GM23338 (cell line): ENCODE data around the gene ETNPPL. TPM values are rescaled to one million over a fixed set of nuclear protein-coding genes. Genes with fewer than 3 reads are reported as not detected.

Experiments used
- ATAC-seq: fragments of 200-7000 bp; cut with Tn5 transposase; 3 replicates; pipeline ENCODE4 v1.9.1; 2020
- DNase-seq: peaks from one replicate; pipeline ENCODE4 v3.0.0-alpha.2; 2015; ENCODE audit warnings: low spot score
- H2AFZ ChIP-seq: fragments of 200-600 bp; sonication (generic); 2 replicates; pipeline ENCODE4 v1.8.0; 2016; ENCODE audit warnings: antibody characterized with exemption, mild to moderate bottlenecking, moderate library complexity
- H3F3A ChIP-seq: fragments of 200-600 bp; sonication (generic); replicated peaks from 2 replicates; pipeline ENCODE4 v1.8.0; 2017; ENCODE audit warnings: antibody characterized with exemption, mixed run types, low read depth
- H3K27ac ChIP-seq: fragments of 200-600 bp; sonication (generic); 2 replicates; pipeline ENCODE4 v1.6.1; 2016; ENCODE audit warnings: low read depth
- H3K27me3 ChIP-seq: fragments of 200-600 bp; sonication (generic); 2 replicates; pipeline ENCODE4 v1.8.0; 2016; ENCODE audit warnings: mild to moderate bottlenecking, mixed run types, moderate library complexity; ENCODE audit not compliant: insufficient read depth
- H3K36me3 ChIP-seq: fragments of 200-600 bp; sonication (generic); 2 replicates; pipeline ENCODE4 v1.8.0; 2016; ENCODE audit warnings: mild to moderate bottlenecking; ENCODE audit not compliant: insufficient read depth
- H3K4me1 ChIP-seq: fragments of 200-600 bp; sonication (generic); 2 replicates; pipeline ENCODE4 v1.8.0; 2016; ENCODE audit warnings: mild to moderate bottlenecking, moderate library complexity; ENCODE audit not compliant: insufficient read depth
- H3K4me2 ChIP-seq: fragments of 200-600 bp; sonication (generic); 2 replicates; pipeline ENCODE4 v1.7.1; 2017; ENCODE audit warnings: mixed run types
- H3K4me3 ChIP-seq: fragments of 200-600 bp; sonication (generic); 2 replicates; pipeline ENCODE4 v1.6.1; 2016; ENCODE audit warnings: mixed run types
- H3K79me2 ChIP-seq: fragments of 200-600 bp; sonication (generic); replicated peaks from 2 replicates; pipeline ENCODE4 v1.8.0; 2017; ENCODE audit warnings: mild to moderate bottlenecking; ENCODE audit not compliant: insufficient read depth
- H3K9me2 ChIP-seq: fragments of 200-600 bp; sonication (generic); 2 replicates; pipeline ENCODE4 v1.8.0; 2017; ENCODE audit not compliant: insufficient read depth
- H4K20me1 ChIP-seq: fragments of 200-600 bp; sonication (generic); replicated peaks from 2 replicates; pipeline ENCODE4 v1.8.0; 2017; ENCODE audit warnings: mild to moderate bottlenecking; ENCODE audit not compliant: insufficient read depth
- H3K27ac Mint-ChIP-seq: 2 replicates; pipeline ENCODE4 v1.8.0; 2020; ENCODE audit warnings: inconsistent platforms, mild to moderate bottlenecking, moderate library complexity, mixed read lengths
- H3K27me3 Mint-ChIP-seq: 3 replicates; pipeline ENCODE4 v1.8.0; 2022; ENCODE audit warnings: low read depth, mild to moderate bottlenecking, moderate library complexity, mixed read lengths, inconsistent platforms; ENCODE audit not compliant: insufficient read depth, poor library complexity
- H3K36me3 Mint-ChIP-seq: 3 replicates; pipeline ENCODE4 v1.8.0; 2021; ENCODE audit warnings: low read depth, mild to moderate bottlenecking, inconsistent platforms, moderate library complexity, mixed read lengths
- H3K4me1 Mint-ChIP-seq: 3 replicates; pipeline ENCODE4 v1.8.0; 2020; ENCODE audit warnings: mild to moderate bottlenecking, inconsistent platforms, mixed read lengths
- H3K4me3 Mint-ChIP-seq: 3 replicates; pipeline ENCODE4 v1.8.0; 2021; ENCODE audit warnings: moderate library complexity, mild to moderate bottlenecking, inconsistent platforms, mixed read lengths
- H3K9me3 Mint-ChIP-seq: 3 replicates; pipeline ENCODE4 v1.8.0; 2020; ENCODE audit warnings: moderate library complexity, mild to moderate bottlenecking, inconsistent platforms, mixed read lengths
- JUNB ChIP-seq: IDR thresholded peaks from one replicate; pipeline ENCODE4 v1.6.1; 2016; ENCODE audit warnings: antibody characterized with exemption; ENCODE audit not compliant: unreplicated experiment
- NANOG ChIP-seq: IDR thresholded peaks from 2 replicates; pipeline ENCODE4 v1.6.1; 2016; ENCODE audit warnings: antibody characterized with exemption, borderline replicate concordance
- POLR2AphosphoS5 ChIP-seq: IDR thresholded peaks from 2 replicates; pipeline ENCODE4 v1.6.1; 2016; ENCODE audit warnings: antibody characterized with exemption, low read depth
- ZNF114 ChIP-seq: fragments of 250-450 bp; sonication (Bioruptor Pico); IDR thresholded peaks from 2 replicates; pipeline ENCODE4 v1.5.0; 2020; ENCODE audit warnings: mild to moderate bottlenecking, moderate library complexity
- ZNF331 ChIP-seq: fragments of 250-450 bp; sonication (Bioruptor Pico); IDR thresholded peaks from 2 replicates; pipeline ENCODE4 v1.5.0; 2020; ENCODE audit warnings: low read depth, mild to moderate bottlenecking, moderate library complexity
- polyA plus RNA-seq: library from polyadenylated mRNA; unstranded; fragments of >200 nt; fragmentation: Nextera tagmentation; extraction: Ambion mirVana; gene quantifications from 2 replicates; pipeline ENCODE4 v1.2.1, GENCODE V29; 2016
- total RNA-seq: library from RNA; depleted of rRNA; stranded (reverse); fragments of >200 nt; shearing (Covaris generic); gene quantifications from 2 replicates; pipeline ENCODE4 v1.2.3, GENCODE V29; 2014
- TF ChIP-seq, protein P1 (sequence below): fragments of 250-450 bp; sonication (Bioruptor Pico); IDR thresholded peaks from 2 replicates; pipeline ENCODE4 v1.5.0; 2020; ENCODE audit warnings: mild to moderate bottlenecking, moderate library complexity
- TF ChIP-seq, protein P2 (sequence below), 2 experiments: fragments of 200-600 bp in 1 of 2; sonication (generic) in 1 of 2; conservative IDR thresholded peaks; 2 replicates each; pipeline versions ENCODE4 v1.5.1 to v1.6.1; 2016 to 2017; ENCODE audit warnings: antibody characterized with exemption in 2 of 2, low read depth in 2 of 2, mild to moderate bottlenecking in 2 of 2, moderate library complexity in 1 of 2
- TF ChIP-seq, protein P3 (sequence below): IDR thresholded peaks from one replicate; pipeline ENCODE4 v1.6.1; 2018; ENCODE audit warnings: antibody characterized with exemption; ENCODE audit not compliant: unreplicated experiment

The ETNPPL gene
- total and polyA plus RNA-seq, 2 experiments from 2014 or later: 1.2 to 1.5 TPM

DNA sequence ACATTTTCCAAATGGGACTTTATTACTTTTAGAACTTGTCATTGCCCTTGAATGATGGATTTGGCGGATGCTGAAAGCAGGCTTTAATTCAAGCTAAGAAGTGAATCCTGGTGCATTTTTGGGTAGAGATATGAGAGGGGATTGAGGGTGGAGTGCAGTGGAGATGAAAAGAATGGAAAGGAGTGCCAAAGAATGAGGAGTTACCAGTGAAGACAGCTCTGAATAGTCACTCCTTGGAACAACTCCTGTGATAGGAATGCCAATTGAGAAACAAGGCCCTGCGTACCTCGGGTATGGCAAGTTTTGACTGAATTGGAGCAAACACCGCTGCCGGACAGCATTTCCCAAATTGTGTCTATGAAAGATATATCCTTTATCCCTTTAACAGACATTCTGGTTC, 36.5 kb upstream of the ETNPPL start (continued):
- no peak for TF ChIP-seq JUNB

DNA sequence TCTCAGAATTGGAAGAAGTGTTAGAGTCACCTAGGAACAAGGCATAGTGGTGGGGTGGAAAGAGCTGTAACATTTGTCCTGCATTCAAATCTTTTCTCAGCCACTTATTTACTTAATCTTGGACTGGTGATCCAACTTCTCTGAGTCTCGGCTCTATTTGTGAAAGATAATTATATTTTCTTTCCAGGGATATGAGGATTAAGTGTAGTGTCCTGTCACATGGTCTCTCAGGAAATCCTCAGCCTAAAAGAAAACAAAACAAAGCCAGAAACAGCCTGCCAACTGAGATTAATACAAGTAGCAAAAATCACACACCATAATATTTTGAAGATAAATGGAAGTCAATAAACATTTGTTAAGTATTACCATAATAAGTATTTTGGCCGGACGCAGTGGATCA, 33.3 kb upstream of the ETNPPL start:
- no peak overlapping the region for H3K27ac Mint-ChIP-seq
- no peaks in the 10 kb centered on the region for H3K9me2 ChIP-seq
- no peak overlapping the region for H3K27ac ChIP-seq
- no peaks in the 10 kb centered on the region for H3K27me3 ChIP-seq
- H3K4me1 ChIP-seq: no peaks in the 10 kb centered on the region
- no peak overlapping the region for H3K4me2 ChIP-seq
- H2AFZ ChIP-seq: no peak overlapping the region
- H3K27me3 Mint-ChIP-seq: no peaks in the 10 kb centered on the region
- no peak for ATAC-seq
- no peaks in the 10 kb centered on the region for H3K36me3 ChIP-seq
- no peaks in the 10 kb centered on the region for H3F3A ChIP-seq
- no peaks in the 10 kb centered on the region for H3K9me3 Mint-ChIP-seq
- TF ChIP-seq ZNF114 (no peak), NANOG (no peak), ZNF331 (CRISPR knock-in tag) (no peak), POLR2AphosphoS5 (no peak), JUNB (no peak)
- TF ChIP-seq, protein P1, sequence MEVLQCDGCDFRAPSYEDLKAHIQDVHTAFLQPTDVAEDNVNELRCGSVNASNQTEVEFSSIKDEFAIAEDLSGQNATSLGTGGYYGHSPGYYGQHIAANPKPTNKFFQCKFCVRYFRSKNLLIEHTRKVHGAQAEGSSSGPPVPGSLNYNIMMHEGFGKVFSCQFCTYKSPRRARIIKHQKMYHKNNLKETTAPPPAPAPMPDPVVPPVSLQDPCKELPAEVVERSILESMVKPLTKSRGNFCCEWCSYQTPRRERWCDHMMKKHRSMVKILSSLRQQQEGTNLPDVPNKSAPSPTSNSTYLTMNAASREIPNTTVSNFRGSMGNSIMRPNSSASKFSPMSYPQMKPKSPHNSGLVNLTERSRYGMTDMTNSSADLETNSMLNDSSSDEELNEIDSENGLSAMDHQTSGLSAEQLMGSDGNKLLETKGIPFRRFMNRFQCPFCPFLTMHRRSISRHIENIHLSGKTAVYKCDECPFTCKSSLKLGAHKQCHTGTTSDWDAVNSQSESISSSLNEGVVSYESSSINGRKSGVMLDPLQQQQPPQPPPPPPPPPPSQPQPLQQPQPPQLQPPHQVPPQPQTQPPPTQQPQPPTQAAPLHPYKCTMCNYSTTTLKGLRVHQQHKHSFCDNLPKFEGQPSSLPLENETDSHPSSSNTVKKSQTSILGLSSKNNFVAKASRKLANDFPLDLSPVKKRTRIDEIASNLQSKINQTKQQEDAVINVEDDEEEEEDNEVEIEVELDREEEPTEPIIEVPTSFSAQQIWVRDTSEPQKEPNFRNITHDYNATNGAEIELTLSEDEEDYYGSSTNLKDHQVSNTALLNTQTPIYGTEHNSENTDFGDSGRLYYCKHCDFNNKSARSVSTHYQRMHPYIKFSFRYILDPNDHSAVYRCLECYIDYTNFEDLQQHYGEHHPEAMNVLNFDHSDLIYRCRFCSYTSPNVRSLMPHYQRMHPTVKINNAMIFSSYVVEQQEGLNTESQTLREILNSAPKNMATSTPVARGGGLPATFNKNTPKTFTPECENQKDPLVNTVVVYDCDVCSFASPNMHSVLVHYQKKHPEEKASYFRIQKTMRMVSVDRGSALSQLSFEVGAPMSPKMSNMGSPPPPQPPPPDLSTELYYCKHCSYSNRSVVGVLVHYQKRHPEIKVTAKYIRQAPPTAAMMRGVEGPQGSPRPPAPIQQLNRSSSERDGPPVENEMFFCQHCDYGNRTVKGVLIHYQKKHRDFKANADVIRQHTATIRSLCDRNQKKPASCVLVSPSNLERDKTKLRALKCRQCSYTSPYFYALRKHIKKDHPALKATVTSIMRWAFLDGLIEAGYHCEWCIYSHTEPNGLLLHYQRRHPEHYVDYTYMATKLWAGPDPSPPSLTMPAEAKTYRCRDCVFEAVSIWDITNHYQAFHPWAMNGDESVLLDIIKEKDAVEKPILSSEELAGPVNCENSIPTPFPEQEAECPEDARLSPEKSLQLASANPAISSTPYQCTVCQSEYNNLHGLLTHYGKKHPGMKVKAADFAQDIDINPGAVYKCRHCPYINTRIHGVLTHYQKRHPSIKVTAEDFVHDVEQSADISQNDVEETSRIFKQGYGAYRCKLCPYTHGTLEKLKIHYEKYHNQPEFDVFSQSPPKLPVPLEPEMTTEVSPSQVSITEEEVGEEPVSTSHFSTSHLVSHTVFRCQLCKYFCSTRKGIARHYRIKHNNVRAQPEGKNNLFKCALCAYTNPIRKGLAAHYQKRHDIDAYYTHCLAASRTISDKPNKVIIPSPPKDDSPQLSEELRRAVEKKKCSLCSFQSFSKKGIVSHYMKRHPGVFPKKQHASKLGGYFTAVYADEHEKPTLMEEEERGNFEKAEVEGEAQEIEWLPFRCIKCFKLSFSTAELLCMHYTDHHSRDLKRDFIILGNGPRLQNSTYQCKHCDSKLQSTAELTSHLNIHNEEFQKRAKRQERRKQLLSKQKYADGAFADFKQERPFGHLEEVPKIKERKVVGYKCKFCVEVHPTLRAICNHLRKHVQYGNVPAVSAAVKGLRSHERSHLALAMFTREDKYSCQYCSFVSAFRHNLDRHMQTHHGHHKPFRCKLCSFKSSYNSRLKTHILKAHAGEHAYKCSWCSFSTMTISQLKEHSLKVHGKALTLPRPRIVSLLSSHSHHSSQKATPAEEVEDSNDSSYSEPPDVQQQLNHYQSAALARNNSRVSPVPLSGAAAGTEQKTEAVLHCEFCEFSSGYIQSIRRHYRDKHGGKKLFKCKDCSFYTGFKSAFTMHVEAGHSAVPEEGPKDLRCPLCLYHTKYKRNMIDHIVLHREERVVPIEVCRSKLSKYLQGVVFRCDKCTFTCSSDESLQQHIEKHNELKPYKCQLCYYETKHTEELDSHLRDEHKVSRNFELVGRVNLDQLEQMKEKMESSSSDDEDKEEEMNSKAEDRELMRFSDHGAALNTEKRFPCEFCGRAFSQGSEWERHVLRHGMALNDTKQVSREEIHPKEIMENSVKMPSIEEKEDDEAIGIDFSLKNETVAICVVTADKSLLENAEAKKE (CRISPR knock-in tag): no peak
- TF ChIP-seq, protein P2, sequence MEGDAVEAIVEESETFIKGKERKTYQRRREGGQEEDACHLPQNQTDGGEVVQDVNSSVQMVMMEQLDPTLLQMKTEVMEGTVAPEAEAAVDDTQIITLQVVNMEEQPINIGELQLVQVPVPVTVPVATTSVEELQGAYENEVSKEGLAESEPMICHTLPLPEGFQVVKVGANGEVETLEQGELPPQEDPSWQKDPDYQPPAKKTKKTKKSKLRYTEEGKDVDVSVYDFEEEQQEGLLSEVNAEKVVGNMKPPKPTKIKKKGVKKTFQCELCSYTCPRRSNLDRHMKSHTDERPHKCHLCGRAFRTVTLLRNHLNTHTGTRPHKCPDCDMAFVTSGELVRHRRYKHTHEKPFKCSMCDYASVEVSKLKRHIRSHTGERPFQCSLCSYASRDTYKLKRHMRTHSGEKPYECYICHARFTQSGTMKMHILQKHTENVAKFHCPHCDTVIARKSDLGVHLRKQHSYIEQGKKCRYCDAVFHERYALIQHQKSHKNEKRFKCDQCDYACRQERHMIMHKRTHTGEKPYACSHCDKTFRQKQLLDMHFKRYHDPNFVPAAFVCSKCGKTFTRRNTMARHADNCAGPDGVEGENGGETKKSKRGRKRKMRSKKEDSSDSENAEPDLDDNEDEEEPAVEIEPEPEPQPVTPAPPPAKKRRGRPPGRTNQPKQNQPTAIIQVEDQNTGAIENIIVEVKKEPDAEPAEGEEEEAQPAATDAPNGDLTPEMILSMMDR (conservative IDR thresholded peaks at IDR 0.05; ENCODE audit: low read depth in 2 of 2): no peak
- TF ChIP-seq, protein P3, sequence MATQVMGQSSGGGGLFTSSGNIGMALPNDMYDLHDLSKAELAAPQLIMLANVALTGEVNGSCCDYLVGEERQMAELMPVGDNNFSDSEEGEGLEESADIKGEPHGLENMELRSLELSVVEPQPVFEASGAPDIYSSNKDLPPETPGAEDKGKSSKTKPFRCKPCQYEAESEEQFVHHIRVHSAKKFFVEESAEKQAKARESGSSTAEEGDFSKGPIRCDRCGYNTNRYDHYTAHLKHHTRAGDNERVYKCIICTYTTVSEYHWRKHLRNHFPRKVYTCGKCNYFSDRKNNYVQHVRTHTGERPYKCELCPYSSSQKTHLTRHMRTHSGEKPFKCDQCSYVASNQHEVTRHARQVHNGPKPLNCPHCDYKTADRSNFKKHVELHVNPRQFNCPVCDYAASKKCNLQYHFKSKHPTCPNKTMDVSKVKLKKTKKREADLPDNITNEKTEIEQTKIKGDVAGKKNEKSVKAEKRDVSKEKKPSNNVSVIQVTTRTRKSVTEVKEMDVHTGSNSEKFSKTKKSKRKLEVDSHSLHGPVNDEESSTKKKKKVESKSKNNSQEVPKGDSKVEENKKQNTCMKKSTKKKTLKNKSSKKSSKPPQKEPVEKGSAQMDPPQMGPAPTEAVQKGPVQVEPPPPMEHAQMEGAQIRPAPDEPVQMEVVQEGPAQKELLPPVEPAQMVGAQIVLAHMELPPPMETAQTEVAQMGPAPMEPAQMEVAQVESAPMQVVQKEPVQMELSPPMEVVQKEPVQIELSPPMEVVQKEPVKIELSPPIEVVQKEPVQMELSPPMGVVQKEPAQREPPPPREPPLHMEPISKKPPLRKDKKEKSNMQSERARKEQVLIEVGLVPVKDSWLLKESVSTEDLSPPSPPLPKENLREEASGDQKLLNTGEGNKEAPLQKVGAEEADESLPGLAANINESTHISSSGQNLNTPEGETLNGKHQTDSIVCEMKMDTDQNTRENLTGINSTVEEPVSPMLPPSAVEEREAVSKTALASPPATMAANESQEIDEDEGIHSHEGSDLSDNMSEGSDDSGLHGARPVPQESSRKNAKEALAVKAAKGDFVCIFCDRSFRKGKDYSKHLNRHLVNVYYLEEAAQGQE: no peak
- no peak overlapping the region for H3K4me3 Mint-ChIP-seq
- no peaks in the 10 kb centered on the region for H3K79me2 ChIP-seq
- no peaks in the 10 kb centered on the region for H4K20me1 ChIP-seq
- H3K36me3 Mint-ChIP-seq: no peaks in the 10 kb centered on the region
- DNase-seq: no peak
- no peak overlapping the region for H3K4me3 ChIP-seq
- no peaks in the 10 kb centered on the region for H3K4me1 Mint-ChIP-seq
